HCT116 (cell line): Measurements from ENCODE around the gene APOBEC3C.

ENCODE experiments used
- ATF3 ChIP-seq: IDR thresholded peaks from 2 replicates; pipeline ENCODE4 v1.6.1; 2012
- CTCF ChIP-seq, 3 experiments: fragments of 200-600 bp in 1 of 3; sonication (generic) in 1 of 3; IDR thresholded peaks in 2 of 3; conservative IDR thresholded peaks in 1 of 3; 2 replicates each; pipeline ENCODE4 v1.5.1; 2012 to 2017; ENCODE audit warnings: low read depth in 2 of 3, low read length in 2 of 3, antibody characterized with exemption in 1 of 3, borderline replicate concordance in 1 of 3, control low read depth in 1 of 3, mild to moderate bottlenecking in 1 of 3, mixed read lengths in 1 of 3, mixed run types in 1 of 3, moderate library complexity in 1 of 3; ENCODE audit not compliant: insufficient read depth in 1 of 3
- EZH2 ChIP-seq: fragments of 200-600 bp; sonication (generic); IDR thresholded peaks from 2 replicates; pipeline ENCODE4 v1.6.1; 2017; ENCODE audit warnings: antibody characterized with exemption, mixed run types
- FOSL1 ChIP-seq: IDR thresholded peaks from 2 replicates; pipeline ENCODE4 v1.6.1; 2012; ENCODE audit warnings: low read depth
- JUND ChIP-seq: IDR thresholded peaks from 2 replicates; pipeline ENCODE4 v1.6.1; 2012
- MAX ChIP-seq: IDR thresholded peaks from 2 replicates; pipeline ENCODE4 v1.6.1; 2012
- POLR2A ChIP-seq: IDR thresholded peaks from 2 replicates; pipeline ENCODE4 v1.7.0; 2011; ENCODE audit warnings: borderline replicate concordance; ENCODE audit not compliant: insufficient read depth, insufficient read length; ENCODE audit errors: extremely low read depth
- POLR2AphosphoS5 ChIP-seq: IDR thresholded peaks from 2 replicates; pipeline ENCODE4 v1.6.1; 2011; ENCODE audit warnings: mild to moderate bottlenecking, low read depth, low read length, moderate library complexity
- RAD21 ChIP-seq: IDR thresholded peaks from 2 replicates; pipeline ENCODE4 v1.6.1; 2012; ENCODE audit warnings: low read depth, mild to moderate bottlenecking
- REST ChIP-seq: IDR thresholded peaks from 2 replicates; pipeline ENCODE4 v1.6.1; 2012; ENCODE audit warnings: low read depth
- SP1 ChIP-seq: IDR thresholded peaks from 2 replicates; pipeline ENCODE4 v1.6.1; 2012; ENCODE audit warnings: low read depth
- SRF ChIP-seq: IDR thresholded peaks from 2 replicates; pipeline ENCODE4 v1.6.1; 2012; ENCODE audit warnings: low read depth
- YY1 ChIP-seq: IDR thresholded peaks from 2 replicates; pipeline ENCODE4 v1.6.1; 2011; ENCODE audit warnings: low read length, low read depth, moderate library complexity, mild to moderate bottlenecking; ENCODE audit not compliant: insufficient replicate concordance; ENCODE audit errors: extremely low read depth
- ZNF274 ChIP-seq: fragments of 200-500 bp; sonication (Bioruptor generic); IDR thresholded peaks from 2 replicates; pipeline ENCODE4 v1.6.1; 2014; ENCODE audit warnings: mild to moderate bottlenecking, low read depth, low read length, inconsistent platforms

- TF ChIP-seq CTCF (IDR thresholded peaks at IDR 0.05 in 2 of 3, conservative IDR thresholded peaks at IDR 0.05 in 1 of 3; ENCODE audit: borderline replicate concordance in 1 of 3, insufficient read depth in 1 of 3, low read depth in 2 of 3, low read length in 2 of 3) (no peak), EZH2 (no peak), POLR2A (no peak), MAX (no peak), FOSL1 (no peak), RAD21 (no peak), REST (no peak), POLR2AphosphoS5 (no peak), SRF (no peak), JUND (no peak), YY1 (no peak), SP1 (no peak), ZNF274 (no peak), ATF3 (no peak)
Observed at GRCh38 chr22:39024519-39025308, 10.7 kb downstream of the APOBEC3C start.
